GM19328 (cell line): ENCODE results near the gene FOSB.

ENCODE experiments used
- ATAC-seq: cut with Tn5 transposase; IDR thresholded peaks from one replicate; pipeline ENCODE4 v1.9.1; 2021; ENCODE audit warnings: mild to moderate bottlenecking, moderate library complexity; ENCODE audit not compliant: unreplicated experiment

FOSB gene

DNA sequence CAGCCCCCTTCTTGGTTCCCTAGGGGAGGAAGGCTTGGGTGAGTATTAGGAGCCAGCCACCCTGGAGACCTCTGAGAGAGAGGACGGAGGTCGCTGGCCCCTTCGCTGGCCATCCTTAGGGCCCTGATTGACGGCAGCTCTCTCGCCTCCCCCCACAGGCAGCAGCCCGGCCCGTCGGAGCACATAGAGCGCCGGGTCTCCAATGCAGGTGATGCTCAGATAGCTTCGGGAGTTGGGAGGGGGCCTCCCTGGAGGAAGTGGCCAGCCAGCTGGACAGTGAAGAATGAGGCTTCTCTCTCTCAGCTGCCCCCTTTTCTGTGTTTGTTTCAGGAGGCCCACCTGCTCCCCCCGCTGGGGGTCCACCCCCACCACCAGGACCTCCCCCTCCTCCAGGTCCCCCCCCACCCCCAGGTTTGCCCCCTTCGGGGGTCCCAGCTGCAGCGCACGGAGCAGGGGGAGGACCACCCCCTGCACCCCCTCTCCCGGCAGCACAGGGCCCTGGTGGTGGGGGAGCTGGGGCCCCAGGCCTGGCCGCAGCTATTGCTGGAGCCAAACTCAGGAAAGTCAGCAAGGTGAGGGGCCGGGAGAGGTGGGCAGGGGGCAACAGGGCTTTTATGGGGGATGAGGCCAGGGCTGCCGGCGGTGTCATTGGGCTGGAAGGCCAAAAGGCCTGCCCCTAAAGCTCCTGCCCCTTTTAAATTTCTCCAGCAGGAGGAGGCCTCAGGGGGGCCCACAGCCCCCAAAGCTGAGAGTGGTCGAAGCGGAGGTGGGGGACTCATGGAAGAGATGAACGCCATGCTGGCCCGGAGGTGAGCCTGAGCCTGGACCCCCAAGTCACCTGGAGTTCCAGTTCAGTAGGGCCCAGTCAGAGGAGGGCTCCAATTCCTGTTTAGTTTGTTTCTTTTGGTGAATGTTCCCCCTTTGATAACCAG, 54.5 kb downstream of the FOSB start:
- no peak for ATAC-seq

DNA sequence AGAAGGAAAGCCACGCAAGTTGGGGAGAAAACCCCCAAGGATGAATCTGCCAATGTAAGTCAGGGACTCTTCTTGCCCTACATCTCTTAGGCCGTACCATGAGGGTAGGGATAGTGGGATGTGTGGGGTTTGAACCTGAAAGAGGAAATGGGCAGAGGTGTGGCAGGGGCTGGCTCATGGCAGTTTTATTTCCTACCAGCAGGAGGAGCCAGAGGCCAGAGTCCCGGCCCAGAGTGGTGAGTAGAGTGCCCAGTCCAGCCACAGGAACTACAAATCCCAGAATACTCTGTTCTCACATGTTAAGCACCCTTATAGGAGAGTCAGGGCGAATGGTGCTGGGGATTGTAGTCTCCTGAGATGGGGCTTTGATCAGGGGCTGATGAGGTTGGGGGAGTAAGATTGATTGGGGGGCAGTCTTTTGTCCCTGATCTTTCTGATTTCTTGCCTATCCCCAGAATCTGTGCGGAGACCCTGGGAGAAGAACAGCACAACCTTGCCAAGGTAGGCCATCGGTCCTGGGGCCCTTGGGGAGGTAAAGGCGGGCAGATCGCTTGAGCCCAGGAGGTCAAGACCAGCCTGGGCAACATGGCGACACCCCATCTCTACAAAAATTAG, 56.0 kb downstream of the FOSB start:
- peak; percentile 53 for ATAC-seq

DNA sequence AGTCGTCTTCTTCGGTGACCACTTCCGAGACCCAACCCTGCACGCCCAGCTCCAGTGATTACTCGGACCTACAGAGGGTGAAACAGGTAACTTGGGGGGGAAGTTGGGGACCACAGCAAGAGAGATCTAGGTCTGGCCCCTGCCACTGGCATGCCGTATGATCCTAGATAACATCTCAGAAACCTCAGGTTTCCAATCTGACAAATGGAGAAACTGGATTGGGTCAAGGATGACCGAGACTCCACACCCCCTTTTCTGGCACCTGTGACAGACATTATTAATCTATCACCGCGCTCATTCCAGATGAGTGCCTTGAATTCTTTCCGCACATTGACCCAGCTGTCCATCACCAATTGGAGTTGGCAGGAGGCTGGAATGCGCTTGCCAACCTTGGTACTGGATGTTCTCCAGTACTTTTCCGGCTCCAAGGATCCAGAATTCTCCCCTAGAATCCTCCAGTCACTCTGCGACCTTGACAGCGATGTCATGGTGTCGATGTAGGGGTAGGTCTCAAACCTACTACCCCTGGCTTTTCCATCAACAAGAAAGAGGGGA, 56.9 kb downstream of the FOSB start:
- no peak for ATAC-seq
